AG10803 (cell line): ENCODE results near the gene MIF.
"Not testable (repeated sequence)": the region's sequence is repeated elsewhere in the genome, so short reads cannot be mapped to it uniquely, and the experiment has no call there.

ENCODE experiments used
- DNase-seq: peaks from one replicate; pipeline ENCODE4 v3.0.0; 2010; ENCODE audit warnings: low read depth
- H3K4me3 ChIP-seq: 2 replicates; pipeline ENCODE4 v1.5.1; 2011; ENCODE audit warnings: mild to moderate bottlenecking, low read length, control low read depth
- CTCF ChIP-seq: conservative IDR thresholded peaks from 2 replicates; pipeline ENCODE4 v1.5.1; 2011; ENCODE audit warnings: mild to moderate bottlenecking, low read length, control low read depth, inconsistent platforms

The MIF gene

GRCh38 chr22:23849009-23850006 is 44.9 kb upstream of the MIF start:
- H3K4me3 ChIP-seq: no peak overlapping the region
- TF ChIP-seq CTCF: peak; percentile 79
- peak; percentile 60 for DNase-seq

- no peak overlapping the region for H3K4me3 ChIP-seq
- no peak for DNase-seq
- no peak for TF ChIP-seq CTCF
These were observed 44.0 kb upstream of the MIF start for GRCh38 chr22:23850136-23850611.

- peak; percentile 56 for DNase-seq
- H3K4me3 ChIP-seq: peak overlapping the region; percentile 83
- TF ChIP-seq CTCF: peak; percentile 28; the same call in 1 of the 2 replicates
These were observed 37.2 kb upstream of the MIF start for GRCh38 chr22:23856721-23857605.

- peak within 1 kb of the TSS; percentile 83 for H3K4me3 ChIP-seq
- peak; percentile 39 for TF ChIP-seq CTCF
- peak; percentile 96 for DNase-seq
These were observed 36.3 kb upstream of the MIF start, which contains the start of gene SLC2A11 for GRCh38 chr22:23857606-23858483. TSS of gene SLC2A11 (plus strand) at chr22:23857875. CDS start at chr22:23858000, 125 bp downstream.

GRCh38 chr22:23858484-23858815 is 35.7 kb upstream of the MIF start:
- TF ChIP-seq CTCF: no peak
- peak overlapping the region; percentile 83 for H3K4me3 ChIP-seq
- no peak for DNase-seq

- no peak for TF ChIP-seq CTCF
- DNase-seq: no peak
- no peak overlapping the region for H3K4me3 ChIP-seq
These were observed 35.0 kb upstream of the MIF start for GRCh38 chr22:23859201-23859600.

- not testable (repeated sequence) for H3K4me3 ChIP-seq
These were observed 34.0 kb upstream of the MIF start for GRCh38 chr22:23860187-23860586.

More at GRCh38 chr22:23860187-23860586, 34.0 kb upstream of the MIF start:
- DNase-seq: not testable (repeated sequence)
